ENCODE results near the gene TEKT1.

Gene TEKT1

GRCh38 chr17:6757747-6758146, 73.8 kb downstream of the TEKT1 start:
- Histone ChIP-seq H3K4me2 (ENCODE audit: low read length) (no peak overlapping the region), H3K4me3 (ENCODE audit: low read length) (no peak overlapping the region), H3F3A (ENCODE audit: control insufficient read depth, insufficient read depth) (no peaks in the 10 kb centered on the region), H3K27me3 (ENCODE audit: control insufficient read depth, low read length) (peaks cover 15% of the 10 kb centered on the region), H3K79me2 (ENCODE audit: control insufficient read depth, low read length) (no peaks in the 10 kb centered on the region), H4K20me1 (ENCODE audit: control insufficient read depth, insufficient read depth, low read depth, low read length) (no peaks in the 10 kb centered on the region), H3K9me2 (replicated peaks; ENCODE audit: control insufficient read depth, low read length) (no peaks in the 10 kb centered on the region), H3K4me1 (ENCODE audit: control insufficient read depth, low read length) (no peaks in the 10 kb centered on the region), H3K36me3 (ENCODE audit: control insufficient read depth, low read length) (no peaks in the 10 kb centered on the region), H3K27ac (ENCODE audit: low read depth, low read length) (no peak overlapping the region), H3K9me3 (ENCODE audit: control insufficient read depth, insufficient read depth, low read length) (no peaks in the 10 kb centered on the region)
- TF ChIP-seq, protein P1, sequence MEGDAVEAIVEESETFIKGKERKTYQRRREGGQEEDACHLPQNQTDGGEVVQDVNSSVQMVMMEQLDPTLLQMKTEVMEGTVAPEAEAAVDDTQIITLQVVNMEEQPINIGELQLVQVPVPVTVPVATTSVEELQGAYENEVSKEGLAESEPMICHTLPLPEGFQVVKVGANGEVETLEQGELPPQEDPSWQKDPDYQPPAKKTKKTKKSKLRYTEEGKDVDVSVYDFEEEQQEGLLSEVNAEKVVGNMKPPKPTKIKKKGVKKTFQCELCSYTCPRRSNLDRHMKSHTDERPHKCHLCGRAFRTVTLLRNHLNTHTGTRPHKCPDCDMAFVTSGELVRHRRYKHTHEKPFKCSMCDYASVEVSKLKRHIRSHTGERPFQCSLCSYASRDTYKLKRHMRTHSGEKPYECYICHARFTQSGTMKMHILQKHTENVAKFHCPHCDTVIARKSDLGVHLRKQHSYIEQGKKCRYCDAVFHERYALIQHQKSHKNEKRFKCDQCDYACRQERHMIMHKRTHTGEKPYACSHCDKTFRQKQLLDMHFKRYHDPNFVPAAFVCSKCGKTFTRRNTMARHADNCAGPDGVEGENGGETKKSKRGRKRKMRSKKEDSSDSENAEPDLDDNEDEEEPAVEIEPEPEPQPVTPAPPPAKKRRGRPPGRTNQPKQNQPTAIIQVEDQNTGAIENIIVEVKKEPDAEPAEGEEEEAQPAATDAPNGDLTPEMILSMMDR (IDR thresholded peaks at IDR 0.05; ENCODE audit: low read depth, low read length, poor library complexity, severe bottlenecking), result no peak
- no peak for TF ChIP-seq EZH2phosphoT487 (IDR thresholded peaks at IDR 0.05; ENCODE audit: borderline replicate concordance, low read length)

GRCh38 chr17:6756425-6757031, 75.0 kb downstream of the TEKT1 start:
- TF ChIP-seq, protein P1 (IDR thresholded peaks at IDR 0.05; ENCODE audit: low read depth, low read length, poor library complexity, severe bottlenecking), result no peak

GRCh38 chr17:6755731-6756184, 75.8 kb downstream of the TEKT1 start, which contains the start of gene XAF1:
XAF1 (plus strand) TSS chr17:6756046; CDS start chr17:6756079, 33 bp downstream.
- Histone ChIP-seq H3K27ac (ENCODE audit: low read depth, low read length) (no peak within 1 kb of the TSS), H3K9me2 (replicated peaks; ENCODE audit: control insufficient read depth, low read length) (no peaks in the 10 kb centered on the region), H3K4me3 (ENCODE audit: low read length) (no peak within 1 kb of the TSS), H3K4me2 (ENCODE audit: low read length) (peak within 1 kb of the TSS; percentile 31), H3K27me3 (ENCODE audit: control insufficient read depth, low read length) (peaks cover 19% of the 10 kb centered on the region), H3K9me3 (ENCODE audit: control insufficient read depth, insufficient read depth, low read length) (no peaks in the 10 kb centered on the region), H3K4me1 (ENCODE audit: control insufficient read depth, low read length) (no peaks in the 10 kb centered on the region), H3F3A (ENCODE audit: control insufficient read depth, insufficient read depth) (no peaks in the 10 kb centered on the region), H3K79me2 (ENCODE audit: control insufficient read depth, low read length) (no peaks in the 10 kb centered on the region), H3K36me3 (ENCODE audit: control insufficient read depth, low read length) (no peaks in the 10 kb centered on the region), H4K20me1 (ENCODE audit: control insufficient read depth, insufficient read depth, low read depth, low read length) (no peaks in the 10 kb centered on the region)
- no peak for TF ChIP-seq EZH2phosphoT487 (IDR thresholded peaks at IDR 0.05; ENCODE audit: borderline replicate concordance, low read length)
- TF ChIP-seq, protein P1 (IDR thresholded peaks at IDR 0.05; ENCODE audit: low read depth, low read length, poor library complexity, severe bottlenecking), result no peak

More at GRCh38 chr17:6756425-6757031, 75.0 kb downstream of the TEKT1 start:
- Histone ChIP-seq H3K27me3 (ENCODE audit: control insufficient read depth, low read length) (peaks cover 19% of the 10 kb centered on the region), H4K20me1 (ENCODE audit: control insufficient read depth, insufficient read depth, low read depth, low read length) (no peaks in the 10 kb centered on the region), H3K4me3 (ENCODE audit: low read length) (no peak overlapping the region), H3F3A (ENCODE audit: control insufficient read depth, insufficient read depth) (no peaks in the 10 kb centered on the region), H3K4me2 (ENCODE audit: low read length) (no peak overlapping the region), H3K9me3 (ENCODE audit: control insufficient read depth, insufficient read depth, low read length) (no peaks in the 10 kb centered on the region), H3K79me2 (ENCODE audit: control insufficient read depth, low read length) (no peaks in the 10 kb centered on the region), H3K27ac (ENCODE audit: low read depth, low read length) (no peak overlapping the region), H3K36me3 (ENCODE audit: control insufficient read depth, low read length) (no peaks in the 10 kb centered on the region), H3K4me1 (ENCODE audit: control insufficient read depth, low read length) (no peaks in the 10 kb centered on the region), H3K9me2 (replicated peaks; ENCODE audit: control insufficient read depth, low read length) (no peaks in the 10 kb centered on the region)
